OCI-LY3 (cell line): ENCODE data around the gene INSL3.

Experiments
- H2AFZ ChIP-seq: fragments of 200-600, 300-600 bp; shearing (Covaris generic); 2 replicates; pipeline ENCODE4 v1.6.0; 2014; ENCODE audit warnings: antibody characterized with exemption, low read depth, low read length
- H3K27ac ChIP-seq: fragments of 200-600, 300-600 bp; sonication (generic); 2 replicates; pipeline ENCODE4 v1.5.1; 2014; ENCODE audit warnings: mild to moderate bottlenecking, low read length, moderate library complexity, mixed read lengths
- H3K27me3 ChIP-seq: fragments of 200-600, 300-600 bp; sonication (generic); 2 replicates; pipeline ENCODE4 v1.6.1; 2014; ENCODE audit warnings: low read depth, low read length, mixed read lengths
- H3K36me3 ChIP-seq: fragments of 200-600, 300-600 bp; sonication (generic); replicated peaks from 2 replicates; pipeline ENCODE3; 2014; ENCODE audit warnings: low read depth, low read length, mixed read lengths
- H3K4me1 ChIP-seq: fragments of 300-600, 200-600 bp; sonication (generic); 2 replicates; pipeline ENCODE4 v1.6.1; 2014; ENCODE audit warnings: low read length, mixed read lengths
- H3K4me2 ChIP-seq: fragments of 200-600, 300-600 bp; sonication (generic); 2 replicates; pipeline ENCODE4 v1.6.1; 2014; ENCODE audit warnings: low read length, mixed read lengths
- H3K4me3 ChIP-seq: fragments of 300-600, 200-600 bp; sonication (generic); 2 replicates; pipeline ENCODE4 v1.5.1; 2014; ENCODE audit warnings: antibody characterized with exemption, mild to moderate bottlenecking, low read length, moderate library complexity
- H3K79me2 ChIP-seq: fragments of 300-600, 200-600 bp; shearing (Covaris generic); 2 replicates; pipeline ENCODE4 v1.6.1; 2014; ENCODE audit warnings: mild to moderate bottlenecking, low read length, mixed read lengths
- H3K9ac ChIP-seq: fragments of 300-600, 200-600 bp; shearing (Covaris generic); 2 replicates; pipeline ENCODE4 v1.6.0; 2014; ENCODE audit warnings: mild to moderate bottlenecking, low read length, moderate library complexity
- H3K9me3 ChIP-seq: fragments of 200-600, 300-600 bp; shearing (Covaris generic); 2 replicates; pipeline ENCODE4 v1.6.1; 2014; ENCODE audit warnings: low read length, mixed read lengths; ENCODE audit not compliant: insufficient read depth
- H4K20me1 ChIP-seq: fragments of 200-600, 300-600 bp; sonication (generic); 2 replicates; pipeline ENCODE4 v1.6.1; 2016; ENCODE audit warnings: low read length, mixed read lengths; ENCODE audit not compliant: insufficient read depth
- CTCF ChIP-seq: fragments of 200-600, 300-600 bp; sonication (generic); IDR thresholded peaks from 2 replicates; pipeline ENCODE4 v1.5.1; 2014; ENCODE audit warnings: antibody characterized with exemption, low read length, low read depth
- EZH2phosphoT487 ChIP-seq: fragments of 200-600 bp; shearing (Covaris generic); IDR thresholded peaks from 2 replicates; pipeline ENCODE4 v1.6.1; 2018; ENCODE audit warnings: antibody characterized with exemption, mixed run types, low read depth

INSL3 gene

GRCh38 chr19:17859533-17860330 is 38.4 kb upstream of the INSL3 start, which contains the start of gene RPL18A:
Gene RPL18A (plus strand): TSS chr19:17859910. CDS start chr19:17859957, 47 bp downstream.
- Histone ChIP-seq H3K27ac (peak within 1 kb of the TSS; percentile 67), H2AFZ (peak within 1 kb of the TSS; percentile 99), H3K27me3 (no peaks in the 10 kb centered on the region), H4K20me1 (peaks cover 47% of the 10 kb centered on the region), H3K9me3 (no peaks in the 10 kb centered on the region), H3K4me1 (peaks cover 36% of the 10 kb centered on the region), H3K9ac (peak within 1 kb of the TSS; percentile 98), H3K79me2 (peaks cover 36% of the 10 kb centered on the region), H3K36me3 (peaks cover 47% of the 10 kb centered on the region), H3K4me2 (peak within 1 kb of the TSS; percentile 100), H3K4me3 (peak within 1 kb of the TSS; percentile 88)
- TF ChIP-seq CTCF (peak; percentile 92), EZH2phosphoT487 (no peak)

- H3K9me3 ChIP-seq = no peaks in the 10 kb centered on the region
- peaks cover 5% of the 10 kb centered on the region for H4K20me1 ChIP-seq
- peaks cover 13% of the 10 kb centered on the region for H3K79me2 ChIP-seq
- peaks cover 30% of the 10 kb centered on the region for H3K4me1 ChIP-seq
- peak overlapping the region; percentile 87 for H2AFZ ChIP-seq
- no peaks in the 10 kb centered on the region for H3K27me3 ChIP-seq
- H3K36me3 ChIP-seq = peaks cover 6% of the 10 kb centered on the region
- no peak overlapping the region for H3K27ac ChIP-seq
- peak overlapping the region; percentile 36; the same call in 1 of the 2 replicates for H3K9ac ChIP-seq
- TF ChIP-seq EZH2phosphoT487 (no peak), CTCF (peak; percentile 97)
- peak overlapping the region; percentile 76 for H3K4me2 ChIP-seq
- H3K4me3 ChIP-seq = peak overlapping the region; percentile 58
These were observed 34.2 kb upstream of the INSL3 start for GRCh38 chr19:17855280-17856152.

DNA sequence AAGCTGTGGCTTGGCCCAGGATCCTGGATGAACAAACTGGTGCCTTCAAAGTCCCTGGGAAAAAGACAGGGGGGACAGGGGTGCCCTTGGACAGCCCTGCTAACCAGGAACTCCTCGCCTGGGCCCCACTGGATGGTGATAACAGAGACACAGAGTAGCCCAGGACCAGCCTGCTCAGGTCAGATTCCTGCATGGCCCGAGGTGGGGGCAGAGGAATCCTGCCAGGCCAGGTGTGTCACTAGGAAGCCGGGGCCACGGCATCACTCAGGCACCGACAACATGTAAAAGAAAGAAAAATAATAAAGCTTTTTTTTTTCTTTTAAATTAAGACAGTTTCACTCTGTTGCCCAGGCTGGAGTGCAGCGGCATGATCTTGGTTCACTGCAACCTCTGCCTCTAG is 32.7 kb upstream of the INSL3 start:
- H3K27ac ChIP-seq = no peak overlapping the region
- no peaks in the 10 kb centered on the region for H4K20me1 ChIP-seq
- no peak overlapping the region for H3K9ac ChIP-seq
- H3K79me2 ChIP-seq = peaks cover 1% of the 10 kb centered on the region; the same call in 1 of the 2 replicates
- H3K4me1 ChIP-seq = peaks cover 39% of the 10 kb centered on the region
- TF ChIP-seq EZH2phosphoT487 = no peak
- no peak for TF ChIP-seq CTCF
- H3K9me3 ChIP-seq = no peaks in the 10 kb centered on the region
- no peak overlapping the region for H2AFZ ChIP-seq
- no peaks in the 10 kb centered on the region for H3K27me3 ChIP-seq
- no peak overlapping the region for H3K4me3 ChIP-seq
- H3K4me2 ChIP-seq = no peak overlapping the region
- no peaks in the 10 kb centered on the region for H3K36me3 ChIP-seq
